GM12878 (cell line): ENCODE measurements around the gene KLF8. TPM values are rescaled to one million over a fixed set of nuclear protein-coding genes. Genes with fewer than 3 reads are reported as not detected.

Source experiments
- ATAC-seq: fragments of 200-7000 bp; cut with Tn5 transposase; 3 replicates; pipeline ENCODE4 v1.9.1; 2020; ENCODE audit warnings: mild to moderate bottlenecking, moderate library complexity
- BruUV-seq: library from RNA; stranded (reverse); fragments of 400-500 nt; replicated peaks from 2 replicates; lab custom pipeline; 2021; lab: Mats Ljungman, UMichigan
- CTCF ChIA-PET: fragments of 300-600 bp; sonication (Branson Sonifier 250); formaldehyde crosslinking; extraction: SDS; loops from one replicate; lab custom pipeline; 2021; ENCODE audit warnings: inconsistent platforms; lab: Yijun Ruan, JAX
- POLR2A ChIA-PET: fragments of 350-600 bp; formaldehyde crosslinking; extraction: SDS; loops from one replicate; lab custom pipeline; 2021; ENCODE audit warnings: inconsistent platforms; lab: Charles Lee
- RAD21 ChIA-PET: fragments of 300-600 bp; sonication (Branson Sonifier 250); formaldehyde crosslinking; loops from one replicate; lab custom pipeline; 2023; ENCODE audit warnings: antibody characterized with exemption; ENCODE audit not compliant: unreplicated experiment; lab: Charles Lee
- SMC1A ChIA-PET: fragments of 300-600 bp; sonication (Branson Sonifier 250); formaldehyde crosslinking; loops from one replicate; lab custom pipeline; 2023; ENCODE audit not compliant: unreplicated experiment, uncharacterized antibody; lab: Charles Lee
- DNase-seq: peaks from one replicate; pipeline ENCODE4 v3.0.0-alpha.2; 2011; ENCODE audit warnings: low read depth, low spot score
- FAIRE-seq: peaks from 3 replicates; lab custom pipeline; 2011; peaks lifted over from hg19 to GRCh38; lab: Jason Lieb, UNC
- H2AFZ ChIP-seq: 2 replicates; pipeline ENCODE4 v1.6.0; 2011; ENCODE audit warnings: low read depth, low read length, control low read depth; ENCODE audit not compliant: control insufficient read depth
- H3K27ac ChIP-seq: 2 replicates; pipeline ENCODE4 v1.5.1; 2011; ENCODE audit warnings: control low read depth; ENCODE audit not compliant: control insufficient read depth, insufficient read depth
- H3K27me3 ChIP-seq, 2 experiments: replicated peaks in 1 of 2; 2 replicates each; pipeline versions ENCODE4 v1.6.0 to v1.6.1; 2011; ENCODE audit warnings: low read length in 1 of 2; ENCODE audit not compliant: control insufficient read depth in 2 of 2, insufficient read depth in 2 of 2
- H3K36me3 ChIP-seq, 2 experiments: 2 replicates each; pipeline ENCODE4 v1.5.1; 2011; ENCODE audit warnings: low read length in 1 of 2; ENCODE audit not compliant: control insufficient read depth in 2 of 2, insufficient read depth in 2 of 2
- H3K4me1 ChIP-seq: 2 replicates; pipeline ENCODE4 v1.6.1; 2011; ENCODE audit warnings: mild to moderate bottlenecking, low read length, moderate library complexity, mixed read lengths; ENCODE audit not compliant: control insufficient read depth, insufficient read depth
- H3K4me2 ChIP-seq: 2 replicates; pipeline ENCODE4 v1.6.0; 2011; ENCODE audit warnings: control low read depth; ENCODE audit not compliant: control insufficient read depth, insufficient read depth
- H3K4me3 ChIP-seq: fragments of 200-600 bp; sonication (generic); 2 replicates; pipeline ENCODE4 v1.5.1; 2016
- H3K79me2 ChIP-seq: 2 replicates; pipeline ENCODE4 v1.6.0; 2011; ENCODE audit warnings: low read length; ENCODE audit not compliant: control insufficient read depth, insufficient read depth
- H3K9ac ChIP-seq: 2 replicates; pipeline ENCODE4 v1.8.0; 2011; ENCODE audit warnings: low read length, control low read depth, mixed read lengths; ENCODE audit not compliant: control insufficient read depth, insufficient read depth
- H3K9me3 ChIP-seq: replicated peaks from 3 replicates; pipeline ENCODE4 v1.5.1; 2011; ENCODE audit warnings: mild to moderate bottlenecking, low read length; ENCODE audit not compliant: control insufficient read depth, insufficient read depth
- H4K20me1 ChIP-seq: 2 replicates; pipeline ENCODE4 v1.6.0; 2011; ENCODE audit not compliant: control insufficient read depth, insufficient read depth
- EED ChIP-seq: sonication (generic); IDR thresholded peaks from 2 replicates; pipeline ENCODE4 v1.6.1; 2016; ENCODE audit warnings: antibody characterized with exemption, low read depth
- JUNB ChIP-seq: IDR thresholded peaks from 2 replicates; pipeline ENCODE4 v1.6.1; 2016; ENCODE audit warnings: antibody characterized with exemption, mild to moderate bottlenecking
- NFXL1 ChIP-seq: fragments of 450-650 bp; IDR thresholded peaks from 2 replicates; pipeline ENCODE4 v1.6.1; 2017; ENCODE audit warnings: antibody characterized with exemption, mild to moderate bottlenecking, borderline replicate concordance
- SMARCA5 ChIP-seq: fragments of 450-650 bp; IDR thresholded peaks from 2 replicates; pipeline ENCODE4 v1.6.1; 2017; ENCODE audit warnings: mild to moderate bottlenecking
- TCF12 ChIP-seq: IDR thresholded peaks from 2 replicates; pipeline ENCODE4 v1.6.1; 2011; ENCODE audit warnings: low read depth, mild to moderate bottlenecking, low read length
- ZBTB11 ChIP-seq: fragments of 450-650 bp; formaldehyde crosslinking; IDR thresholded peaks from 2 replicates; pipeline ENCODE4 v1.5.0; 2022; ENCODE audit warnings: mild to moderate bottlenecking, missing genetic modification characterization
- ZBTB40 ChIP-seq: fragments of 450-650 bp; IDR thresholded peaks from 2 replicates; pipeline ENCODE4 v1.6.1; 2016; ENCODE audit warnings: mild to moderate bottlenecking, moderate library complexity, borderline replicate concordance
- ZNF207 ChIP-seq: fragments of 450-650 bp; IDR thresholded peaks from 2 replicates; pipeline ENCODE4 v1.6.1; 2014; ENCODE audit warnings: antibody characterized with exemption, mild to moderate bottlenecking, borderline replicate concordance
- WGBS: methylation state at CpG from one replicate; pipeline ENCODE4 v1.1.6; 2016; ENCODE audit warnings: low lambda C conversion rate; ENCODE audit not compliant: insufficient replicate concordance, insufficient coverage; ENCODE audit errors: missing lambda C conversion rate; 5-methylcytosine and 5-hydroxymethylcytosine counted together
- in situ Hi-C: fragments of 300-500 bp; cut with MboI; formaldehyde crosslinking; loops from 9 replicates; pipeline ENCODE4 v1.14.3; 2018; ENCODE audit warnings: mixed read lengths
- intact Hi-C: fragments of 100-400 bp; cut with micrococcal nuclease; formaldehyde crosslinking; loops from one replicate; pipeline ENCODE4 v1.14.2; 2022; ENCODE audit not compliant: unreplicated experiment
- polyA plus RNA-seq, 11 experiments: library from polyadenylated mRNA; depleted of rRNA in 4 of 11; unstranded in 6 of 11; stranded (reverse) in 5 of 11; fragments of >200 nt; fragmentation: Nextera tagmentation in 4 of 11; fragmentation: Illumina TruSeq in 1 of 11; extraction: Ambion mirVana in 4 of 11; extraction: Trizol in 1 of 11; gene quantifications; 1 replicate in 1 of 11; 2 replicates in 10 of 11; pipeline versions ENCODE4 v1.2.1 to v1.2.3, GENCODE V29; 2011 to 2016; ENCODE audit warnings: inconsistent platforms in 2 of 11, missing spikeins in 2 of 11, low read depth in 1 of 11
- total RNA-seq, 4 experiments: library from RNA; depleted of rRNA in 3 of 4; stranded (reverse); fragments of >200 nt in 3 of 4; fragmentation: Illumina TruSeq in 1 of 4; extraction: Trizol in 1 of 4; gene quantifications; 2 replicates each; pipeline versions ENCODE4 v1.2.1 to v1.2.3, GENCODE V29; 2013 to 2021
- TF ChIP-seq, protein P1 (sequence below): fragments of 450-650 bp; IDR thresholded peaks from 2 replicates; pipeline ENCODE4 v1.6.1; 2017; ENCODE audit warnings: mild to moderate bottlenecking, moderate library complexity

The KLF8 gene
- total and polyA plus RNA-seq, 10 of the 15 experiments (the other 5 are each of a cell fraction or from before 2014, with no cell fraction given) = 0.31 to 27.3 (median 0.99) TPM

GRCh38 chrX:56253832-56254703 lies 21.9 kb downstream of the KLF8 start:
- no peaks in the 10 kb centered on the region for H4K20me1 ChIP-seq
- H3K4me2 ChIP-seq = no peak overlapping the region
- no peak overlapping the region for H3K27ac ChIP-seq
- ChIA-PET SMC1A (no interaction called here), CTCF (interaction anchor here (1.4 kb wide), 1 partner anchor 11 kb away, joined by 3 read pairs; no protein-coding TSS in a partner anchor), RAD21 (no interaction called here), POLR2A (no interaction called here)
- FAIRE-seq (no peak), DNase-seq (no peak), ATAC-seq (no peak)
- no peak overlapping the region for H3K4me3 ChIP-seq
- no peaks in the 10 kb centered on the region for H3K4me1 ChIP-seq
- no peaks in the 10 kb centered on the region for H3K9me3 ChIP-seq
- intact Hi-C loops = no loop called here
- no peaks in the 10 kb centered on the region for H3K27me3 ChIP-seq
- H3K9ac ChIP-seq = no peak overlapping the region
- in situ Hi-C loops = no loop called here
- no peaks in the 10 kb centered on the region for H3K36me3 ChIP-seq
- H2AFZ ChIP-seq = no peak overlapping the region
- no peaks in the 10 kb centered on the region for H3K79me2 ChIP-seq
- WGBS = 76% methylated on average over 10 of the region's 10 CpGs
- no TSS peak for BruUV-seq
- TF ChIP-seq ZBTB40 = no peak
- TF ChIP-seq ZNF207 = no peak
- no peak for TF ChIP-seq JUNB
- TF ChIP-seq EED = no peak
- TF ChIP-seq, protein P1, sequence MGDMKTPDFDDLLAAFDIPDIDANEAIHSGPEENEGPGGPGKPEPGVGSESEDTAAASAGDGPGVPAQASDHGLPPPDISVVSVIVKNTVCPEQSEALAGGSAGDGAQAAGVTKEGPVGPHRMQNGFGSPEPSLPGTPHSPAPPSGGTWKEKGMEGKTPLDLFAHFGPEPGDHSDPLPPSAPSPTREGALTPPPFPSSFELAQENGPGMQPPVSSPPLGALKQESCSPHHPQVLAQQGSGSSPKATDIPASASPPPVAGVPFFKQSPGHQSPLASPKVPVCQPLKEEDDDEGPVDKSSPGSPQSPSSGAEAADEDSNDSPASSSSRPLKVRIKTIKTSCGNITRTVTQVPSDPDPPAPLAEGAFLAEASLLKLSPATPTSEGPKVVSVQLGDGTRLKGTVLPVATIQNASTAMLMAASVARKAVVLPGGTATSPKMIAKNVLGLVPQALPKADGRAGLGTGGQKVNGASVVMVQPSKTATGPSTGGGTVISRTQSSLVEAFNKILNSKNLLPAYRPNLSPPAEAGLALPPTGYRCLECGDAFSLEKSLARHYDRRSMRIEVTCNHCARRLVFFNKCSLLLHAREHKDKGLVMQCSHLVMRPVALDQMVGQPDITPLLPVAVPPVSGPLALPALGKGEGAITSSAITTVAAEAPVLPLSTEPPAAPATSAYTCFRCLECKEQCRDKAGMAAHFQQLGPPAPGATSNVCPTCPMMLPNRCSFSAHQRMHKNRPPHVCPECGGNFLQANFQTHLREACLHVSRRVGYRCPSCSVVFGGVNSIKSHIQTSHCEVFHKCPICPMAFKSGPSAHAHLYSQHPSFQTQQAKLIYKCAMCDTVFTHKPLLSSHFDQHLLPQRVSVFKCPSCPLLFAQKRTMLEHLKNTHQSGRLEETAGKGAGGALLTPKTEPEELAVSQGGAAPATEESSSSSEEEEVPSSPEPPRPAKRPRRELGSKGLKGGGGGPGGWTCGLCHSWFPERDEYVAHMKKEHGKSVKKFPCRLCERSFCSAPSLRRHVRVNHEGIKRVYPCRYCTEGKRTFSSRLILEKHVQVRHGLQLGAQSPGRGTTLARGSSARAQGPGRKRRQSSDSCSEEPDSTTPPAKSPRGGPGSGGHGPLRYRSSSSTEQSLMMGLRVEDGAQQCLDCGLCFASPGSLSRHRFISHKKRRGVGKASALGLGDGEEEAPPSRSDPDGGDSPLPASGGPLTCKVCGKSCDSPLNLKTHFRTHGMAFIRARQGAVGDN = no peak
- TF ChIP-seq ZBTB11 (CRISPR knock-in tag) = no peak
- no peak for TF ChIP-seq NFXL1
- no peak for TF ChIP-seq SMARCA5
- no peak for TF ChIP-seq TCF12
